ENCODE data around the gene ZNF79. TPM values are rescaled to one million over a fixed set of nuclear protein-coding genes. Genes with fewer than 3 reads are reported as not detected.
A peak's percentile ranks its signal among the peaks of the same experiment; 100 is the strongest.

The ZNF79 gene
- total RNA-seq, 1 donor from 2014 or later = 7.4 TPM

- intact Hi-C loops (cut with micrococcal nuclease) = no loop called here
- DNase-seq (no peak), ATAC-seq (no peak)
These were observed 4.8 kb upstream of the ZNF79 start for GRCh38 chr9:127419348-127419747.

GRCh38 chr9:127421057-127421456 is 3.1 kb upstream of the ZNF79 start:
- ATAC-seq = no peak
- no peak for DNase-seq
- intact Hi-C loops (cut with micrococcal nuclease) = no loop called here

DNA sequence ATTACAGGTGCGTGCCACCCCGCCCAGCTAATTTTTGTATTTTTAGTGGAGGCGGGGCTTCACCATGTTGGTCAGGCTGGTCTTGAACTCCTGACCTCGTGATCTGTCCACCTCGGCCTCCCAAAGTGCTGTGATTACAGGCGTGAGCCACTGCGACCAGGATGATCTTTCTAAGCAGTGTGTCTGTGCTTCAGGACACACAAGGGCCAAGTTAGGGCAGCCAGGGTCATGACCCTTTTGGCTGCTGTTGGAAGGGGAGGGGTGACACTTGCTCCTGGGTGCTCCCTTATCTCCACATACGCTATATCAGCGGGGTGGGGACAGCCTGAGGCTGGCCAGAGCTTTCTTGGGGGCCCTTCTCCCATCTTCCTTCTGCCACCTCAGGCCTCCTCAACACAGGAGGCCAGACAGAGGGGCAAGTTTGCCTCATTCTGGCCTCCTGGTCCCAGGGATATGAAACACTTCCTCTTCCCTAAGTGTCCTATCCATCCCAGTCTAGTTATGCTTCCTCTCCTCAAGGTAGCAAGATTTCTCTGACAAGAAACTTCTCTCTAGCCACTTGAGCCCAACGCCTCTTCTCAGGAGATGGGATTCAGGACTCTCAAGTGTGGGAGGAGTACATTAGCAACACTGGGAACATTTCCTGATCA is 1.9 kb upstream of the ZNF79 start:
- DNase-seq (peak; percentile 14), ATAC-seq (no peak)
- intact Hi-C loops (cut with micrococcal nuclease) = no loop called here

DNA sequence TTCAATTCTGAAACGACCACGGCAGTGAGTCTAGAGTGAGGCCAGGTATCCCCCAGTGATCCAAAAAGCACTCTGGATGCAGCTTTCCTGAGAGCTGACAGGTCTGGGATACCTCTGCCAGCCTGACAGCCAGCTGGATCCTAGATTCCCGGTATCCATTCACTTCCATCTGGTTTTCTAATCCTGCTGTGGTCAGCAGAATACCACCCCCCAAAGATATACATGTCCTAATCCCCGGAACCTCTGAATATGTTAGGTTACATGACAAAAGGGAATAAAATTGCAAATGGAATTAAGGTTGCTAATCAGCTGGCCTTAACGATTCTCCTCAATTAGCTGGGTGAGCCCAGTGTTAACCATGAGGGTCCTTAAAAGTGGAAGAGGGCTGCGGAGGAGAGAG is 1.4 kb upstream of the ZNF79 start:
- no peak for ATAC-seq
- DNase-seq = no peak

GRCh38 chr9:127423476-127423933 is 677 bp upstream of the ZNF79 start:
- DNase-seq (no peak), ATAC-seq (peak; percentile 10)
- intact Hi-C loops (cut with micrococcal nuclease) = no loop called here

More for the DNA sequence above, 1.4 kb upstream of the ZNF79 start:
- intact Hi-C loops (cut with micrococcal nuclease) = no loop called here

GRCh38 chr9:127424676-127424999 is 456 bp downstream of the ZNF79 start:
- no peak for ATAC-seq

GRCh38 chr9:127426756-127427155 is 2.6 kb downstream of the ZNF79 start:
- DNase-seq (no peak), ATAC-seq (no peak)
- intact Hi-C loops (cut with micrococcal nuclease) = no loop called here

More at GRCh38 chr9:127424676-127424999, 456 bp downstream of the ZNF79 start:
- intact Hi-C loops (cut with micrococcal nuclease) = no loop called here
- DNase-seq = no peak

DNA sequence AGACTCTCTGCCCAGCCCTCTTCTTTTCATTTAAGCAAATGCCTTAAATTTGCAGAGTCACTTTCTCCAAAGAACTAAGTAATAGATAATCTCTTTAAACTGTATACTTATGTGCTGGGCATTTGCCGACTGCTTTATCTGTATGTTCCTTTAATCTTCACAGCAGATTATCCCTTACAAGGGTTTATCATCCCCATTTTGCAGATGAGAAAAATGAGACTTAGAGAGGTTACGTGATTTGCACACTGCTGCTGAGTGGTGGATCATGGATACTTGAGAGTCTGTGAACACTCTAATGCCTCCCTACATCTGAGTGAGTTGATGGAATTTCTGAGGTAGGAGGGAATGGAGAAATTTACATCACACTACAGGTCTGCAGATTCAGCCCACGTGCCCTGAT is 4.2 kb downstream of the ZNF79 start:
- no peak for ATAC-seq
- intact Hi-C loops (cut with micrococcal nuclease) = no loop called here

GRCh38 chr9:127430415-127430814 is 6.2 kb downstream of the ZNF79 start:
- intact Hi-C loops (cut with micrococcal nuclease) = no loop called here
- ATAC-seq (no peak), DNase-seq (no peak)

More for the DNA sequence above, 4.2 kb downstream of the ZNF79 start:
- no peak for DNase-seq

- DNase-seq (no peak), ATAC-seq (no peak)
- intact Hi-C loops (cut with micrococcal nuclease) = no loop called here
These were observed 13.5 kb downstream of the ZNF79 start for GRCh38 chr9:127437497-127438264.

- DNase-seq (no peak), ATAC-seq (no peak)
- intact Hi-C loops (cut with micrococcal nuclease) = no loop called here
These were observed 14.2 kb downstream of the ZNF79 start for GRCh38 chr9:127438394-127438793.

DNA sequence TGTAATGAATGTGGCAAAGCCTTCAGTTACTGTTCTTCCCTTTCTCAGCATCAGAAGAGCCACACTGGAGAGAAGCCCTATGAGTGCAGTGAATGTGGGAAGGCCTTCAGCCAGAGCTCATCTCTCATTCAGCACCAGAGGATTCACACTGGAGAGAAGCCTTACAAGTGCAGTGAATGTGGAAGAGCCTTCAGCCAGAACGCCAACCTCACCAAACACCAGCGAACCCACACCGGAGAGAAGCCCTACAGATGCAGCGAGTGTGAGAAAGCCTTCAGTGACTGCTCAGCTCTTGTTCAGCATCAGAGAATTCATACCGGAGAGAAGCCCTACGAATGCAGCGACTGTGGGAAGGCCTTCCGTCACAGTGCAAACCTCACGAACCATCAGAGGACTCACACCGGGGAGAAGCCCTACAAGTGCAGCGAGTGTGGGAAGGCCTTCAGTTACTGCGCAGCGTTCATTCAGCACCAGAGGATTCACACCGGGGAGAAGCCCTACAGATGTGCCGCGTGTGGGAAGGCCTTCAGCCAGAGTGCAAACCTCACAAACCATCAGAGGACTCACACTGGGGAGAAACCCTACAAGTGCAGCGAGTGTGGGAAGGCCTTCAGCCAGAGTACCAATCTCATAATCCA is 20.2 kb downstream of the ZNF79 start:
- intact Hi-C loops (cut with micrococcal nuclease) = no loop called here
- no peak for DNase-seq
- ATAC-seq = no peak

DNA sequence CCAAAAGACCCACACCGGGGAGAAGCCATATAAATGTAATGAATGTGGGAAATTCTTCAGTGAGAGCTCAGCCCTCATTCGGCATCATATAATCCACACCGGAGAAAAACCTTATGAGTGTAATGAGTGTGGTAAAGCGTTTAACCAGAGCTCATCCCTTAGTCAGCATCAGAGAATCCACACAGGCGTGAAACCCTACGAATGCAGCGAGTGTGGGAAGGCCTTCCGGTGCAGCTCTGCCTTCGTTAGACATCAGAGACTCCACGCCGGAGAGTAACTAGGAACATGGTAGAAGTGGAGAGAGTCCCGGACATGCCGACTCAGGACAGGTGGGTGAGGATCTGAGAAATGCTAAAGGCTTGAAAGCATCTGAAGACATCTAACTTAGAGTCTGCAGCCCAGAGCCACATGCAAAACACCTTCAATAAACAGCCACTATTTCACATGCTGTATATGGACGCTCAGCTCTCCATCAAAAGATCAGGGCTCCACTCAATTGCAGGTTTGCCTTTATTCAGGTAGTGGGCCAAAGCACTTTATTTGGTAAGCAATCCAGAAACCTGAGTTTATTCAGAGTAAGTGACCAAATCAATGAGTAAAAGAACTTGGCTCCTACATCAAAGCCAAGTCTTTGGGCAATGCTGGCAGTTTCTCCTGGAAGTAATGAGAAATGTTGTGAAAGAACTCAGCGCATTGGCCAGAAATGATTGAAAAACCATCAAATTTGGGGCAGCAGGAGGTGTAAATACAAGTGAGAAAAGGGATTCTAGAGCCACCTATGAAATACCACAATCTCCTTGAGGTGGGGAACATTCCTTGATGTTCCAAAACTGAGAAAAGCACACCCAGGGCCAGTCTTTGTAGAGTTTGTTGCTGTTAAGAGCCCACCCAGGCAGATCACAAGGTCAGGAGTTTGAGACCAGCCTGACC is 21.0 kb downstream of the ZNF79 start:
- DNase-seq (no peak), ATAC-seq (no peak)
- intact Hi-C loops (cut with micrococcal nuclease) = no loop called here

- ATAC-seq (no peak), DNase-seq (no peak)
- intact Hi-C loops (cut with micrococcal nuclease) = no loop called here
These were observed 21.9 kb downstream of the ZNF79 start for GRCh38 chr9:127445851-127446712.

- ATAC-seq (no peak), DNase-seq (no peak)
- intact Hi-C loops (cut with micrococcal nuclease) = no loop called here
These were observed 22.7 kb downstream of the ZNF79 start for GRCh38 chr9:127446713-127447415.

- DNase-seq (no peak), ATAC-seq (no peak)
- intact Hi-C loops (cut with micrococcal nuclease) = no loop called here
These were observed 23.4 kb downstream of the ZNF79 start for GRCh38 chr9:127447416-127448111.

DNA sequence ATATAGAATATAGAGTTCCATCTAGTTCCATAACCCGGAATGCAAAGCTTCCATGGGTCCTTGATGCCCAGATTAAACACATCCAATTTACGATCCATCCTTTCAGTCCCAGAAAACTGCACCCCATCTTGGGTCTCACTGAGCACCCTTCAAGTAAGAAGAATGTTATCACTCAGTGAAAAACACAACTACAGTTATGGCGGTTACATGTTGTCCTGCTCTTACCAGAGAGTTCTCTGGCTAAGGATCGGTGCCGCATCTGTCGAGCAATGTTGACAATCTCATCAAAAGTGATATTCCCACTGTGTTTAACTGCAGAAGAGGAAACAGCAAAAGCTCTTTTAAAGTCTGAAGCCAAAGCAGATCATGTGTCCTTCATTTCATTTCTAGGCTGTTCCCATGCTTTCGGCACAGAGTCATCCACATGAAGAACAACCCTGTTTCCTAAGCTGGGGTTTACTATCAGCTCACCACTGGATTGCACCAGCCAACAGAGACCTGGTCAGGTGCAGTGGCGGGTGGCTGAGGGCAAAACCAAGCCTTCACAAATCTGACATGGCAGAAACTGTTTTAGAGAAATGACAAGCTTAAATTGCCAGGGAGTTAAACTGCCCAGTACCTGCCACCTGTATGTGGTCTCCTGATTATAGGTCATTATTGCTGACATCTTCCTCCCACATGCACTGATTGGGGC is 24.1 kb downstream of the ZNF79 start:
- no peak for ATAC-seq
- intact Hi-C loops (cut with micrococcal nuclease) = no loop called here
- no peak for DNase-seq
